GM12891 (cell line): Measurements from ENCODE around the gene MRPL37.

Experiments used
- DNase-seq: peaks from one replicate; pipeline ENCODE4 v3.0.0; 2011; ENCODE audit warnings: low spot score; ENCODE audit not compliant: insufficient read length
- FAIRE-seq: peaks from 2 replicates; lab custom pipeline; 2011; peaks lifted over from hg19 to GRCh38; lab: Jason Lieb, UNC
- PAX5 ChIP-seq: IDR thresholded peaks from 2 replicates; pipeline ENCODE4 v1.6.1; 2011; ENCODE audit warnings: low read length, moderate library complexity, mild to moderate bottlenecking; ENCODE audit not compliant: insufficient read depth, severe bottlenecking
- POLR2A ChIP-seq: IDR thresholded peaks from 2 replicates; pipeline ENCODE4 v1.6.1; 2011; ENCODE audit warnings: low read depth, low read length, control low read depth
- POLR2AphosphoS5 ChIP-seq: IDR thresholded peaks from 2 replicates; pipeline ENCODE4 v1.6.1; 2011; ENCODE audit warnings: low read depth, low read length, control low read depth
- POU2F2 ChIP-seq: IDR thresholded peaks from 2 replicates; pipeline ENCODE4 v1.6.1; 2011; ENCODE audit warnings: low read depth, mild to moderate bottlenecking, control low read depth, low read length, moderate library complexity
- SPI1 ChIP-seq: IDR thresholded peaks from 2 replicates; pipeline ENCODE4 v1.6.1; 2011; ENCODE audit warnings: low read depth, low read length, control low read depth
- TAF1 ChIP-seq: IDR thresholded peaks from 2 replicates; pipeline ENCODE4 v1.6.1; 2011; ENCODE audit warnings: low read depth, low read length, control low read depth

Gene MRPL37

DNA sequence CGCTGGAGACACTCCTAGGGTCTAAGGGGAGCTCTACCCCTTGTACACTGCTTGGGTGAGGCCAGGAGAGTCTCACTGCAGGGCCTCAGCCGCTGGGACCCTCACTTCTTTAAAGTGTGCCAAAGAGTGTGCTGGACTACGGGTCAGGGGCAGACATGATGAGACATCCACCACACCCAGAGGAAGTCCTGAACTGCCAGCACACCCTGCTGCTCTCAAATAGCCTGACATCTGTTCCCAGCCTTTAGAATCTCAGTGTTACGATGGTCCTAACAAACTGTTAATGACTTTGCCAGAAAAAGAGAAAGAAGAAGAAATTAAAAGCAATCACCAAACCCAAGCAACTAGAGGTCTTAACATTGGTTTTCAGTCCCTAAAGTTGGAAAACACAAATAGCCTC lies 49.0 kb downstream of the MRPL37 start:
- FAIRE-seq (no peak), DNase-seq (no peak)
- TF ChIP-seq SPI1 (no peak), PAX5 (no peak), TAF1 (no peak), POU2F2 (no peak), POLR2AphosphoS5 (no peak), POLR2A (no peak)

DNA sequence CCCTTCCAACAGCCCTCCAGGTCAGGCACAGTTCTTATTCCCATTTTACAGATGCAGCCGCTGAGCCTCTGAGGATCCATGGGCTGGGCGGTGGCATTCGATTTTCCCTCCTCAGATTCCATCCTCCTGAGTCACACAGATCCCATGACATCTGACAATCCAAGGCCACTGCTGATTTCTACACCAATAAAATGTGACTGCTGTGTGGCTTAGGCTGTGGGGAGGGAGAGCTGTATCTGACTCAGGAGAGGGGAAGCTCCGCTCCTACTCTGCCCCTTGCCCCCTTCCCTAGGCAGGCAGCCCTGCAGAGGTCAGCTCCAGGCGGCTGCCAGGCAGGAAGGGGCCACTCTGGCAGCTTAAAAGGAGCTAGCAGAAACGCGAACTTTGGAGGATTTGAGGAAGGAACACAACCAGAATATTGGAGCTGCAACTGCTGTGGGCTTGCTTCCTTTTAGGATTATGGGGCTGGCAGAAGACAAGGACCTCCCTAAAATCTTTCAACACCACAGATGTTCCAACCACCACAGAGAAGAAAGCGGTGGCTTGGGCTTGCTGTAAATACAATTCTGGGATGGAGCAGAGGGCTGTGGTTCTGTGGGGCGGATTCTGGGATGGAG lies 50.0 kb downstream of the MRPL37 start:
- TF ChIP-seq POLR2AphosphoS5 (no peak), POLR2A (no peak), SPI1 (no peak)
- DNase-seq, result no peak
- FAIRE-seq, result no peak

DNA sequence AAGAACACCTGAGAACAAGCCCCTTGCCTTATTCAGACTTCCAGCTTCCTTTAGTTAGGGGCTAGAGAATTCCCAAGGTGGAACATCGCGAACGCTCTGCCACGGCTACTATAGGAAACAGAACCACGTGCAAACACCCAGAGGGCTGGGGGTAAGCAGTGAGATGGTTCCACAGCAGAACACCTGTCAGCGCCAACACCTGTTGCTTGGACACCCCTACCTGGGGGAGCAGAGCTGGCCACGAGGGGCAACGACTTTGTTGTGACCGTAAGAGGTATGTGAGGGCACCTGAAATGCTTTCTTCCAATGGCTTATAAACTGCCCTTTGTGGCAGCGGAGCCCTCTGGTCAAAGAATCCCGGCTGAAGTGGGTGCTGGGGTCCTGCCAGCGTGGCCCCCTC lies 50.7 kb downstream of the MRPL37 start:
- no peak for TF ChIP-seq TAF1
- no peak for TF ChIP-seq POU2F2
- TF ChIP-seq PAX5, result no peak
- no peak for TF ChIP-seq POLR2A
- TF ChIP-seq SPI1, result no peak
- no peak for TF ChIP-seq POLR2AphosphoS5
- FAIRE-seq (no peak), DNase-seq (no peak)

DNA sequence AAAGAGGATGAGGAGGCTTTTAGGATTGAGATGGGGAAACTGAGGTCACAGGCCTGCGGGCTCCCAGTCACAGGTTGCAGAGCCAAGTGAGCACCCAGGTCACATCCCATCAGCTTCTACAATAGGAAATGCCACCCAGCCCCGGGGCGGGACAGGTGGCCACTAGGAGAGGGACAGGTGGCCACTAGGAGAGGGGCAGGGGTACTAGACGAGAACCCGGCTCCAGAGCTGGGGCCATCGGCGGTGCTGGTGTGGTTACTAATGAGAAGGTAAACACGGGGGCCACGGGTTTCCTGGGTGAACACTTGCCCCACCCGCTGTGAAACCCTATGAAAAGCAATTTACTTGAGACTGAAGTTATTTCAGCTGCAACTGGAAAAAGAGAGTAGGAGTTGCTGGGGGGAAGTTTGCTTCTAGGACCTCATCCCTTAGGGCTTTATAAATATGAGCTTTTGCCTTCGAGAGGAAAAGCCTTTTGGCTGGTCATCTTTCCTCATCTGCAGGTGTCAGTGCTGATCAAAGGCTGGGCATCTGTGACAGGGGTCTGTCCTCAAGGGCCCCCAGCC lies 52.5 kb downstream of the MRPL37 start:
- DNase-seq (no peak), FAIRE-seq (no peak)
- TF ChIP-seq PAX5, result no peak
- no peak for TF ChIP-seq POLR2AphosphoS5
- TF ChIP-seq SPI1, result no peak
- no peak for TF ChIP-seq POU2F2
- TF ChIP-seq POLR2A, result no peak
- no peak for TF ChIP-seq TAF1

DNA sequence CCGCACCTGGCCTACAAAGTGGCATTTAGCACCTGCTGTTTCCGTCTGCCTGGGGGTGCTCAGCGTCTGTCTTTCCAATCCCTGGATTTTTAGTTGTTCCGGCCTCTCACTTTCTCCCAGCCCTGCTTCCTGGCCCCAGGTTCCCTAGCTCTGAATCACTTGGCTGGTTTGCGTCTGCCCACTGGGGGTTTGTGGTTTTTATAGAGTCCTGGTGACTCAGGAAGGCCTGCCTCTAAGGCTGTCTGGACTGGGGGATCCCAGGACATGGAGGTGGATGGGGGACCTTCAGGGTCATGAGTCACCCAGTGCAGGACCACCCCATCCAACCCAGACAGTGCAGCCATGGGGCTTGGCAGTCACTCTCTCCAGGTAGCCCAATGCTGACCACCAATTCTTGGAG lies 53.5 kb downstream of the MRPL37 start:
- no peak for DNase-seq
- FAIRE-seq, result no peak

DNA sequence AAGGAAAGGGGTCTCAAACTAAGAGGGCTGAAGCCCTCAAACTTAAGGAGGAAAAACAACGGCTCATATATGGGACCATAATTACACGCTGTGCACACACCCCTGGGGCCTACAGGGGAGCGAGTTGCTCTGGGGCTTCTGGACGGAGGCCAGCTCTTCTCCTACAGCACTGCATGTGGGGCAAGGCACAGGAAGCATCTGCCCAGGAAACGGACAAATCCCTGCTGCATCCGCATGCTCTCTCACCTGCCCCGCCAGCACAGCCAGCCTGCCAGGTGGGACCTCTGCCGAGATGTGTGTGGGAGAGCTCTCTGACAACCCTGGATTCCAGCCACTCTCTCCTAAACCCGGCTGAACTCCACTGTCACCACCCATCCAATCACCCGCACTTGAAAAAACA lies 54.1 kb downstream of the MRPL37 start:
- TF ChIP-seq POLR2AphosphoS5, result no peak
- TF ChIP-seq SPI1, result no peak
- TF ChIP-seq PAX5, result no peak
- TF ChIP-seq POLR2A, result no peak
- no peak for TF ChIP-seq TAF1
- no peak for TF ChIP-seq POU2F2
- no peak for FAIRE-seq
- DNase-seq, result no peak

More for the DNA sequence above, 53.5 kb downstream of the MRPL37 start:
- TF ChIP-seq SPI1 (no peak), POLR2A (no peak), TAF1 (no peak), PAX5 (no peak), POLR2AphosphoS5 (no peak), POU2F2 (no peak)

DNA sequence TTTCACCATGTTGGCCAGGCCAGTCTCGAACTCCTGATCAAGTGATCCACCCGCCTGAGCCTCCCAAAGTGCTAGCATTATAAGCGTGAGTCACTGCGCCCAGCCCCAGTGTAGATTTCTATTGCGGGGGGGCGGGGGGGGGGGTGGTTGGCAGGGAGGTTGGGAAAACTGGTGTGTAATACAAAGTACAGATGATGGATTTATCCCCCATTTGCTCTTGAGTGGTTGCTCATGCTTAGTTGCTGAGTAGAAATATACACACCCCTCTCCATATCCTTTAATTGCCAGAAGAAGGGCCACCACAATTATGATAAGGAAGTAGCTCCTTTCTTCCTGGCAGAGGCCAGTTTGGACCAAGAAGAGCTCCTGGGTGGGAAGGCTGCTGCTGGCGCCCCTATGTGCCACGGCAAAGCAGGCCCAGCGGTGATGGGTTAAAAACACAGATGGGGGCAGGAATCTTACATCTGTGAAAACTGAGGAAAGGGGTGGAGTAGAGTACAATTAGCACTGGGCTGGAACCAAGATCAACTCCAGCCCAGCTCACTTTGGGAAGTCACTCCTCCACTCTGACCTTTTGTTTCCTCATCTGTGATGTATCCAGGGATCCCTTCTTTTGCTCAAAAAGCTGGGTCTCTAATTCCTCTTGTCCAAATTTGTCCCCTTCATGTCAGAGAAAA lies 55.2 kb downstream of the MRPL37 start:
- DNase-seq, result no peak

DNA sequence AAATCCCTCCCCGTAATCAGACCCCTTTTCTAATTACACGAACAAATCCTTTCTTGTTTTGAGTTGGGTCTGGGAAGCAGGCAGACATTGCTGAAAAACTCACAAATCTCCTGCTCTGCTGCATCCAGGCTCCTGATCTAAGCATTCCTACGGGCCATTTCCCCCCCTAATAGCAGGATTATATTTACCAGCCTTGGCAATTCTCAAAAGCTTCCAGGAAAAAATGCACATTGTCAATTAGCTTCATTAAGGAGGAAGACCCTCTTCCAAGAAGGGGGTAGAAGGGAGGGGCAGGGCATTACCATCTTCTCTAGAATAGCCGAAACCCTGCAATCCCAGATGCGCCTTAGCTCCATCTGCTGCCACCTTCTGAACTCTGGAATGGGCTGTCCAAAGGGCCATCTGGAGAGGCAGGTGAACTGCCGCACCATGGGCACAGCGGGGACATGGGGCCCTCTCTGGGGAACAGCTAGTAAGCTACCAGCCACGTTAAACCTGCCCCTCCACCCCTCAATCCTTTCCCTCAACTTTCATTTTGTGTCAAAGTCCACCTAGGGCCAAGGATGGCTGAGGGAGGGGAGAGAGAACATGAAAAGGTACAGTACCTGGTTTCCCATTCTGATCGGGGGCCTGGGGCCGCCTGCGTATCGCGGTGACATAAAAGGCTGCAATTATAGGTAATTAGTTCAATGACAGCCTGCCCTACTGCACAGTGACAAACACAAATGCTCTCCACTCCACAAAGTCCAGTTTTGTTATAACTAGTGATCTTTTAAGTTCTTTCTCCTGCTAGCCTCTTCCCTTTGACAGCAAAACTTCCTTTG lies 56.8 kb downstream of the MRPL37 start:
- FAIRE-seq (no peak), DNase-seq (no peak)
- TF ChIP-seq POLR2A, result no peak
- no peak for TF ChIP-seq POU2F2
- TF ChIP-seq SPI1, result no peak
- TF ChIP-seq PAX5, result no peak
- no peak for TF ChIP-seq TAF1
- TF ChIP-seq POLR2AphosphoS5, result no peak

More for the DNA sequence above, 55.2 kb downstream of the MRPL37 start:
- no peak for TF ChIP-seq TAF1
- FAIRE-seq, result no peak

DNA sequence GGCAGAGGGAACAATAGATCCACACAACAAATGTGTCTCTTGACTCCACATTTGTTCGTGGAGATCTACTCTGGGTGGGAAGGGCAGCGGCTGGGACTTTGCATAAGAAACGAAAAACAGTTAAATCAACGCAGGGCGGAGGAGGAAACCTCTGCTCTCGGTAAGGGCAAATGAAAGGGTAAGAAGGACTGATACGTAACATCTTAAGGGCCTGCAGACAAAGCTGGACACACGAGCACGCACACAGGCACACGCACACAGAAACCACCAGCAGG lies 57.3 kb downstream of the MRPL37 start:
- TF ChIP-seq POLR2A (no peak), SPI1 (no peak), PAX5 (no peak), POLR2AphosphoS5 (no peak), TAF1 (no peak), POU2F2 (no peak)
- FAIRE-seq (no peak), DNase-seq (no peak)

DNA sequence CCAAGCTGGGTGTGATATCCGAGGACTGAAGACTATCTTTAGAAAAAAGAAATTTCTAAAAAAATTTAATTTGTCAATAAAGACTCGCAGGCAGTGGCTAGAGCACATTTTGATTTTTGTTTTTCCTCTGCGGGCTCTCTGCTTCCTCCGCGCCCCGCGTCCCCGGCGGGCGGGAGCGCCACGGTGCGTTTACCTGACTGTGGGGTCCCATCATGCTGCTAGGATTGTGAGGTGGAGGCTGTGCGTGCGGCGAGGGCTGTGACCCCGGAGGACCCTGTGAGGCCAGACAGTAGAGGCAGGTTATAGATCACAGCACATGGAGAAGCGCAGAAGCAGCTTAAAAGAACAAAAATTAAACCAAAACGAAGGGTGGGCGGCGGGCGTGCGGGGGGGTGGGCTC lies 57.9 kb downstream of the MRPL37 start:
- no peak for FAIRE-seq
- TF ChIP-seq SPI1 (no peak), TAF1 (no peak), POU2F2 (no peak), POLR2A (no peak), POLR2AphosphoS5 (no peak), PAX5 (no peak)
- no peak for DNase-seq
